ENCODE results near the gene FAM174C. TPM values are rescaled to one million over a fixed set of nuclear protein-coding genes. Genes with fewer than 3 reads are reported as not detected.

Gene FAM174C
- total RNA-seq, 1 donor from 2014 or later = 64.6 TPM

DNA sequence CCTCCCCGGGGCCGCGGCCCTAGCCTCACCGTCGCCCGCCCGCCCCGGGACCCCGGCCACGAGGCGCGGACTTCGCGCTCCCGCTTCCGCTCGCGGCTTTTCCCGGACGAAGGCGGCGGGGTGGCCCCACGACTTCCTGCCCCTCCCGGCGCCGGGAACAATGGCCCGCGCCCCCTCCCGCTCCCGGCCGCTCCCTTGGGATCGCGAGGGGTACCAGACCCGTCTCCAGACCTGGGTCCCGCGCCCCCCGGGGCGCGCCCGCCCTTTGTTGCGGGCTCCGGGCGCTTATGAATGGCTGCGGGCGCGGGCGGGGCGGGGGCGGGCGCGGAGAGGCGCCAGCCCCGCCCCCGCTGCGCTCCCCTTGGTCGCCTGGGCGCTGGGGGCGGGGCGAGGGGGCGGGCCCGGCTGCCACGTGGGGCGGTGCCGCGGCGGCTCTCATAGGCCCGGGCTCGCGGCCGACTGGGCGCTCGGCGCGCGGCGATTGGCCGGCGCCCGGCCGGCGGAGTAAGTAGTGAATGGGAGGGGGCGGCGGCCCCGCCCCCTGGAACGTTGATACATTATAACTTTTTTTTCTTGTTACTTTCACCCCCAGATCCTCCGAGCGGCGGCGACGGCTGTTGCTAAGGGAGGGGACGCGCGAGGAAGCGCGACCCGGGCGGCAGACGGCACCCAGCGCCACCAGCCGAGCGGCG lies 25.9 kb upstream of the FAM174C start:
- intact Hi-C loops (cut with micrococcal nuclease) = loop anchor here (1.0 to 10.0 kb wide), 7 partner anchors 8 to 587 kb away; partner anchors contain the start of genes ATP5F1D, CIRBP, RNF126 and TCF3

DNA sequence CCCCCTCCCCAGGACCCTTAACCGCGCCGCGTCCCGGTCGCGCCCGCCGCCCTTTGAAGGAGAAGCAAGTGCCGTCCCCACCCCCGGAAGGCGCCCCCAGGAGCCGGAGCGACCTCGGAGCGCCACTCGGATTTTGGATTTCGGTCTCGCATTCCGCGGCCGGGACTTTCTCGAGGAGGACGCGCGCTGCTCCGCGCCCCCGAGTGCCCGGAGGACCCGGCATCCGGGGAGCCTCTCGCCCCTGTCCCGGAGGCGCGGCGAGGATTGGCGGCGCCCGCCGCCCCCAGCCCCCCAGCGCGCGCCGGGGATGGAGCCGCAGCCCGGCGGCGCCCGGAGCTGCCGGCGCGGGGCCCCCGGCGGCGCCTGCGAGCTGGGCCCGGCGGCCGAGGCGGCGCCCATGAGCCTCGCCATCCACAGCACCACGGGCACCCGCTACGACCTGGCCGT lies 25.3 kb upstream of the FAM174C start:
- intact Hi-C loops (cut with micrococcal nuclease) = loop anchor here (1.0 to 10.0 kb wide), 7 partner anchors 9 to 588 kb away; partner anchors contain the start of genes ATP5F1D, CIRBP, RNF126 and TCF3

GRCh38 chr19:1250437-1251260 lies 24.7 kb upstream of the FAM174C start:
- intact Hi-C loops (cut with micrococcal nuclease) = no loop called here

DNA sequence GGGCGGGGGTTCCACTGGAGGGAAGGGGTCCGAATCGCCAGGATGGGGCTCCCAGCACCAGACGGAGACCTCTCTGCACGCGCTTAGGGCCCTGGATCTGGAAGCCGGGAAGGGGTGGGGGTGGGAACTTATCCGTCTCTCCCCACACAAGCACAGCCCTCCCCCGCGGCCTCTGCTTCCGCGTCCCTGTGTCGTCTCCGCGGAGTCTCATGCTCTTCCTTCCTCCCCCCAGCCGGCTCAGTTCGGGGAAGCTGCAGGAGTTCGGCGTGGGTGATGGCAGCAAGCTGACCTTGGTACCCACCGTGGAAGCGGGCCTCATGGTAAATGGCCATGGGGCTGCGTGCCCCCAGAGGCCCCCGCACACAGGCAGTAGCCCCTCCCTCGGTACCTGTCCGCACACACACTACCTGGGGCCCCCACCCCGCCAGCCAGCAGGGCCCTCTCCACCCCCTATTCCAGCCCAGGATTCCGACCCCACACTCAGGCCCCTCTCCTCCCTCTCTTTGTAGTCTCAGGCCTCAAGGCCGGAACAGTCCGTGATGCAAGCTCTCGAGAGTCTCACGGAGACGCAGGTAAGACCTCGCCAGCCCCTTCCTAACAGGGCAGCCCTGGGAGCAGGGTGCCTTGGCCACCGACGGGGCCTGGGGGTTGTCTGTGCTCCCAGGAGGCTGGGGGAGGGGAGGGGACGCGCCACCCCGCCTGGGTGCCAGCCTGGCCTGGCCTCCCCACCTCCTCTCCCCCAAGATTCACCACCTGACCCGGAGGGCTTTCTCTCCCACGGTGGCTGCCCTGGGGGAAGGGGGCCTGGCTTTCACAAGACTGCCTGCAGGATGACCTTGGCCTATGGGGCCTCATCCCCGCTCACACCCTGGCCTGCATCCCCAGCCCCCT lies 23.8 kb upstream of the FAM174C start:
- intact Hi-C loops (cut with micrococcal nuclease) = no loop called here

GRCh38 chr19:1252221-1252820 lies 23.0 kb upstream of the FAM174C start:
- intact Hi-C loops (cut with micrococcal nuclease) = no loop called here

- intact Hi-C loops (cut with micrococcal nuclease) = no loop called here
Observed at GRCh38 chr19:1252821-1253513, 22.4 kb upstream of the FAM174C start.

- intact Hi-C loops (cut with micrococcal nuclease) = no loop called here
Observed at GRCh38 chr19:1253514-1254080, 21.7 kb upstream of the FAM174C start.

DNA sequence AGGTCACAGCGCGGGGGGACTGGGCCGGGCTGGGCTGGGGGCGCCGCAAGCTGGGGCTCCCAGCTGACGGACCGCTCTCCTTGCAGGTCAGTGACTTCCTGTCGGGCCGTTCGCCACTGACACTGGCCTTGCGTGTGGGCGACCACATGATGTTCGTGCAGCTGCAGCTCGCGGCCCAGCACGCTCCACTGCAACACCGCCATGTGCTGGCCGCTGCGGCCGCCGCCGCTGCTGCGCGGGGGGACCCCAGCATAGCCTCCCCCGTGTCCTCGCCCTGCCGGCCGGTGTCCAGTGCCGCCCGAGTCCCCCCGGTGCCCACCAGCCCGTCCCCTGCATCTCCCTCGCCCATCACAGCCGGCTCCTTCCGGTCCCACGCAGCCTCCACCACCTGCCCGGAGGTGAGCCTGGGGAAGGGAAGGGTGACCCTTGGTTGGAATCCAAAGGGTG lies 21.2 kb upstream of the FAM174C start:
- intact Hi-C loops (cut with micrococcal nuclease) = no loop called here

DNA sequence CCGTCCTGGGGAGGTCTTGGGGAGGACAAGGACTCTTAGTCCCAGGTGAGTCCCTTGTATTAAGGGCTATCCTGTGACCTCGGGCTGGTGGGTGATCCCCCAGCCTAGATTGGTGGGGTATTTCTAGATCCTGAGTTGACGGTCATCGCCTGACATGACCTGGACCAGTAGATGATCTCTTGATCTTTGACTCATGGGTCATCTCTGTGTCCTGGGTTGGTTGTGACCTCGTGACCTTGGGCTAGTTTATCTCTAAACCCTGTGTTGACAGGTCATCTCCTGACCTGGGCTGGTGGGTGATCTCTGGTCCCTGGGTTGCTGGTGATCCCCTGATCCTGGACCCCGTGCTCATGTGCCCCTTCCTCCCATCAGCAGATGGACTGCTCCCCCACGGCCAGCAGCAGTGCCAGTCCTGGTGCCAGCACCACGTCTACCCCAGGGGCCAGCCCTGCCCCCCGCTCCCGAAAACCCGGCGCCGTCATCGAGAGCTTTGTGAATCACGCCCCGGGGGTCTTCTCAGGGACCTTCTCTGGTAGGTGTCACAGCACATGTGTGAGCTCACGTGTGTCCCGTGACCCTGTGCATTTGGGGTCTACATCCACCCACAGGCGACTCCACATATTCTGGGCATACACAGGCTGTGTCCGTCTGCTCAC lies 20.7 kb upstream of the FAM174C start:
- intact Hi-C loops (cut with micrococcal nuclease) = no loop called here

DNA sequence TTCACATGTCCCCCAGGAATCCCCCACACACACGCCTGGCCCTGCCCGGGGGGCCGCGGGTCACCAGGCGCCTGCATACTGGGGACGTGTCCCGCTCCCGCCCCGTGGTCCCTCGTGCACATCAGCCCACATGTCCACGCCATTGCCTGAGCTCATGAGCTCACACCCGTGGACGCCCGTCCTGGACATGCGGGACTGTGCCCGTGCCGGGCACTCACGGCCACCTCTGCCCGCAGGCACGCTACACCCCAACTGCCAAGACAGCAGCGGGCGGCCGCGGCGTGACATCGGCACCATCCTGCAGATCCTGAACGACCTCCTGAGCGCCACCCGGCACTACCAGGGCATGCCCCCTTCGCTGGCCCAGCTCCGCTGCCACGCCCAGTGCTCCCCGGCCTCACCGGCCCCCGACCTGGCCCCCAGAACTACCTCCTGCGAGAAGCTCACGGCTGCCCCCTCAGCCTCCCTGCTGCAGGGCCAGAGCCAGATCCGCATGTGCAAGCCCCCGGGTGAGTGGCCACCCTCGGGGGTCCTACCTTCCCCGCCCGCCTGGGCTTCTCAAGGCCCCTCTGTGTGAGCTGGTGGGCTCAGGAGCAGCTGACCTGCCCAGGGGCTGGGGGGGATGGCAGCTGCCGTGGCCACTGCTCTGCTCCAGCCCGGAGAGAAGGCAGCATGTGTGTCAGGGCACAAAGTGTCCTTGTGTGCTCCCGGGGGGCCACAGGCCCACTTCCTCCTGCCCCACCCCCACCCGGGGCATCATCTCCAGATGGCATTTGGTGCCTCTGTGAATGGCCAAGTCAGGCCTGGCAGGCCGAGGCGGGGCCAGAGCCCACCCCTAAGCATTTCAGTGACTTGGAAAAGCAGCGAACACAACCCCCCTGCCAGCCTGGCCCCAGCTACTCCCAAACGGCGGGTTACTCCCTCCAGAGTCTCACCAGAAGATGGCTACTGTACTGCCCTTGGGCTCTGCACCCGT lies 19.9 kb upstream of the FAM174C start:
- intact Hi-C loops (cut with micrococcal nuclease) = no loop called here

- intact Hi-C loops (cut with micrococcal nuclease) = no loop called here
Observed at GRCh38 chr19:1256646-1257474, 18.5 kb upstream of the FAM174C start.

GRCh38 chr19:1257475-1258162 lies 17.7 kb upstream of the FAM174C start:
- intact Hi-C loops (cut with micrococcal nuclease) = no loop called here

DNA sequence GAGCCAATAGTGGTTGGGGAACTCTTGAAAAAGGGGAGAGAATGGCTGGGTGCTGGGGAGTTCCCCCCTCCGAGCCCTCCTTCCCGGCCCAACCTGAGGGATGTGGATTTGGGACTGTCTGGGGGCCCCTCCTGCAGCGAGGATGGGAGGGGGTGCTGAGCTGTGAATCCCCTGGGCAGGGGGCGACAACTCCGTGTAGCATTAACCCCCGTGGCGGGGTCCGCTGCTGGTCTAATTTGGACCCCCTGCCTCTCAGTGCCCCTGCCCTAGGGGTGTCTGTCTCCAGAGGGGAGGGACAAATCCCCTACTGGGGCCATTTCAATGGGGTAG lies 17.2 kb upstream of the FAM174C start:
- intact Hi-C loops (cut with micrococcal nuclease) = no loop called here

DNA sequence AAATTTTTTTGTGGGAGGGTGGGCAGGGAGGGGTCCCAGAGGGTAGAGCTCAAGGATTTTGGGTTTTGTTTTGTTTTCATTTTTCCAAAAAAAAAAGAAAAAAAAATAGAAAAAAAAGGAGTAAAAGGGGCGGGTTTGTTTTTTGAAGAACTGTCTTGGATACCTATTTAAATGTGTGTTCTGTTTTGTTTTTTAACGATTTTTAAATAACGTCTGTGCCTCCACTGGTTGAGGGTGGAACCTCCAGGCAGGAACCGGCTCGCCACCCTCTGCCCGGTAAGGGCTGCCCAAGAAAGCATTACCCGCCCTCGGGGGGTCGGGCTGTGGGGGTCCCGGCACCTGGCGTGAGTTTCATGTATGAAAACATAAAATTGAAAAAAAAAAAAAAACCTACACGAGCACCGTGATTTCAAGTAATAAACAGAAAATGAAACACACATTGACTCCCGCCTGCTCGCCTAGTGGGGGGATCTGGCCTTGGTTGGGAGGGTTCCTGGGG lies 16.6 kb upstream of the FAM174C start:
- intact Hi-C loops (cut with micrococcal nuclease) = loop anchor here (1.0 kb wide), 1 partner anchor 9 kb away; no protein-coding TSS in a partner anchor

GRCh38 chr19:1259206-1259875 lies 16.0 kb upstream of the FAM174C start:
- intact Hi-C loops (cut with micrococcal nuclease) = loop anchor here (1.0 kb wide), 1 partner anchor 10 kb away; no protein-coding TSS in a partner anchor
